ENCODE data around the gene PHLDA3.

DNA sequence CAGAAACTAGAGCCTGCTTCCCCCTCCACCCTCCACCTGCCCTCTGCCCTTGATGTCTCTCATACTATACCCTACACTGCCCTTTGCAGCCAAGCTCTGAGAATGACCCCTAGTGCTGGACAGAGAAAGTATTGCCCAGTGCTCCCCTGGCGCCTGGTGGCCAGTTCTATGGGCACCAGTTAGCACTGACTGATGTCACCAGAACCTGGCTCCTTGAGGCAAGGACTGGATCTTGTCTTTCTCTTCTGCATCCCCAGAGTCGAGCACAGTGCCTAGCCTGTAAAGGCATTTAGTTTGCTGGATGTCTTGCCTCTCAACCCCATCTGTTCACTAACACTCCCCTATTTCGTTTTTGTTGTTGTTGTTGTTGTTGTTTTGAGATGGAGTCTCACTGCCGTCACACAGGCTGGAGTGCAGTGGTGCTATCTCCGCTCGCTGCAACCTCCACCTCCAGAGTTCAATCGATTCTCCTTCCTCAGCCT, 5.9 kb downstream of the PHLDA3 start:
- TF ChIP-seq CTCF (IDR thresholded peaks at IDR 0.05; ENCODE audit: low read length) = no peak
- TF ChIP-seq EZH2 (IDR thresholded peaks at IDR 0.05; ENCODE audit: borderline replicate concordance, low read length) = no peak
